AG20443 (cell line): ENCODE results near the gene WDR62.

Experiments
- DNase-seq: peaks from one replicate; pipeline ENCODE4 v3.0.0; 2012; ENCODE audit warnings: low spot score, mixed read lengths

WDR62 gene

DNA sequence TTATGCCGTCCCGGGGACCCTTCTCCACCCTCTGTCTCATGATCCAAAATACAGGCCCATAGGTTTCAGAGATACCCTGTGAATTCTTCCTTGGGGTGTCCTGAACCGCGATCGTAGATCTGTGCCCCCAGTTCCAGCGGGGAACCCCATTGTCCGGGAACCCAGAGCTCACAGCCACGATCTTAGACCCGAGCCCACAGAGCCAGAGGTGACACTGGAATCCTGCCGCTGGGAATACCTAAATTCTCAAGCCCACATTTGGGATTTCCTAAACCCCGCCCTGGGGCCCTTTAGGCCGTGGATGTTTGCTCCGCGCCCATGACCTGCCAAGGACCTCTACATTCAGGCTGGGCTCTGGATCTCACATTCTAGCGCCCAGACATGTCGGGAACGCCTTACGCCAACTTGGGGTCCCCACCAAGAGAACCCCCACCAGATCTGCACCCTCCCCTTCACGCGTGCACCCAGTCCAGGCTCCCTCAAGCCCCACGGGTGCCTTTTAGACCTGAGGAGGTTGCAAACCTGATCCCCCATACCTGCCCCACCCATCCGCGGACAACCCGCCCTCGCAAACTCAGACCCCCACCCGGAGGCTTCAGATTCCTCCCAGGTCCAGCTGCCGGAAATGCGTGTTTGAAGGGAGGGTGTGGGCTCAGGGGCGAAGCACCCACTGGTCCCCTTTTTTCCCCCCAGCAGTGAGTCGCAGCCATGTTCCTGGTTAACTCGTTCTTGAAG lies 85.8 kb downstream of the WDR62 start:
- peak; percentile 46 for DNase-seq

- peak; percentile 94 for DNase-seq
Observed at GRCh38 chr19:36141039-36141927, 86.6 kb downstream of the WDR62 start.

GRCh38 chr19:36142046-36142445 lies 87.3 kb downstream of the WDR62 start:
- DNase-seq: no peak

DNA sequence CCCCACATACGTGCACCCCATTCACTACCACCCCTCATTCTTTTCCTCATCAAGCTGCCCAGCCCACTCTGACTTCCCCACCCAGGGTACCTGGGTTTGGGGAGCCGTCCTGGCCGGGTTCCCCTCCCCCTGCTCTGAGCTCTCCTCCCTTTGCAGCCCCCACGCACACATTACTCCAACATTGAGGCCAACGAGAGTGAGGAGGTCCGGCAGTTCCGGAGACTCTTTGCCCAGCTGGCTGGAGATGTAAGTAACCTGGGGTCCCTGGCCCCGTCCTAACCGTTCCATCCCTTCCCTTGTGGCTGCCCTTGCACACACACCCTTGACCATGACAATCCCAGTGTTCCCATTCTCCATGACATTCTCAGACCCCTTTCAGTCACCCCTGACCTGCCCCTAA lies 87.8 kb downstream of the WDR62 start:
- DNase-seq: no peak

DNA sequence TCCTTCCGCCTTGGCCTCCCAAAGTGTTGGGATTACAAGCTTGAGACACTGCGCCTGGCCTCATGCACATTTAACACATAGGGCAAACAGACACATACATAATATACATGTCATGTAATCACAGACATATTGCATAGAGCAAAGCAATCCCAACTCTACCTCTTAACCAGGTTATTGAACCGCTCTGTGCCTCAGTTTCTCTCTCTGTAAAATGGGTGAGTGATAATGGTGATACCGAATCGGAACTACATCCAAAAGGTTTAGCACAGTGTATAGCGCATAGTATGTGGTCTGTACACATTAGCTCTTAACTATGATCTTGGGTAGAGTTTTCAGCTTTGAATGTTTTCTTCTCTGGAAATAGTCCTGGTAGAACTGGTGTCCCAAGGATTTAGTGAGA lies 89.9 kb downstream of the WDR62 start:
- DNase-seq: no peak

DNA sequence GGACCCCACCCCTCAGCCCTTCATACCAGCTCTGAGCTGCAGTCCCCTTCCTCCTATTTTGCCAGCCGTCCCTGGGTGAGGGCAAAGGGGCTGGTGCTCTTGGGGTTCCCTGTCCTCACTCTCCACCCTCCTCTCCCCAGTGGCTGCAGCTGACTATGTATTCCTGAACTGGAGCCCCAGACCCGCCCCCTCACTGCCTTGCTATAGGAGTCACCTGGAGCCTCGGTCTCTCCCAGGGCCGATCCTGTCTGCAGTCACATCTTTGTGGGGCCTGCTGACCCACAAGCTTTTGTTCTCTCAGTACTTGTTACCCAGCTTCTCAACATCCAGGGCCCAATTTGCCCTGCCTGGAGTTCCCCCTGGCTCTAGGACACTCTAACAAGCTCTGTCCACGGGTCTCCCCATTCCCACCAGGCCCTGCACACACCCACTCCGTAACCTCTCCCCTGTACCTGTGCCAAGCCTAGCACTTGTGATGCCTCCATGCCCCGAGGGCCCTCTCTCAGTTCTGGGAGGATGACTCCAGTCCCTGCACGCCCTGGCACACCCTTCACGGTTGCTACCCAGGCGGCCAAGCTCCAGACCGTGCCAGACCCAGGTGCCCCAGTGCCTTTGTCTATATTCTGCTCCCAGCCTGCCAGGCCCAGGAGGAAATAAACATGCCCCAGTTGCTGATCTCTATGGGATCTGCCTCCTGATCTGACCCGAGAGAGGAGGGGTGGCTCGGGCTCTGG lies 95.1 kb downstream of the WDR62 start:
- no peak for DNase-seq

GRCh38 chr19:36150586-36150985 lies 95.9 kb downstream of the WDR62 start:
- no peak for DNase-seq

DNA sequence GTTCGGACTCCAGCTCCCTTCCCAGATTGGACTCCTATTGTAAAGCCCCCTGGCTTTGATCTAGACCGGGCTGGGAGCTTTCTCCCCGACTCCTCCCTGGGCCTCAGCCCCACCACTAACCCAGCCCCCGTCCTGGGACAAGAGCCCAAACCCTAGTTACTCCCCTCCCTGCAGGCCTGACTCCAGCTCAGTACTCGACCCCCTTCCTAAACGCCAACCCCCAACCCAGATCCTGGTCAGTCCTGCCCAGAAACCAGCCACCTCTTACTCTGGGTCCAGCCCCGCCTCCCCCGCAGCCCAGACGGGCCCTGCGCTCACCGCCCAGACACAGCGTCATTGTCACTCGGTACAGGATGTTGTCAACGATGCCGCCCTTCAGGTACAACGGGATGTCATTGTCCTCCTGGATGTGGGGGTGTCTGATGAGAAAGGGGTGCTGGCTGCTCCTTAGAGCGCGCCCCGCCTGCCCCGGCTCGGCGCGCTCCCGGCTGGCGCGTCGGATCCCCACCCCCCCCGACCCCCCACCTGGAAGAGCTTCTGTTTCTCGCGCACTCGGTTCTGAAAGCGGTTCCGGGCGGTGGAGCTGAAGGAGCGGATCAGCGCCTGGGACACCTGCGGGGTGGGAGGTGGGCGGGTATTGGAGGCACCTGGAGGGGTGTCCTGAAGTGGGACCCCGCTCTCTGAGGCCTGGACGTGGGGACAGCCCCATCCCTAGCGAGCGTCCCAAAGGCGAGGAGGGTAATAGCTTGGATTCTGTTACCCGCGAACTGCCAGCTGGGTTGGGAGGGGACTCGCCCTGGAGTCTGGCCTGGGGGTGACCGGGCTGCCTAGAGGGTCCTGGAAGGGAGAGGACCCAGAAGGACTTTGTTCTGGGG lies 96.7 kb downstream of the WDR62 start:
- DNase-seq: peak; percentile 72

- DNase-seq: peak; percentile 48
Observed at GRCh38 chr19:36152019-36152351, 97.3 kb downstream of the WDR62 start.

DNA sequence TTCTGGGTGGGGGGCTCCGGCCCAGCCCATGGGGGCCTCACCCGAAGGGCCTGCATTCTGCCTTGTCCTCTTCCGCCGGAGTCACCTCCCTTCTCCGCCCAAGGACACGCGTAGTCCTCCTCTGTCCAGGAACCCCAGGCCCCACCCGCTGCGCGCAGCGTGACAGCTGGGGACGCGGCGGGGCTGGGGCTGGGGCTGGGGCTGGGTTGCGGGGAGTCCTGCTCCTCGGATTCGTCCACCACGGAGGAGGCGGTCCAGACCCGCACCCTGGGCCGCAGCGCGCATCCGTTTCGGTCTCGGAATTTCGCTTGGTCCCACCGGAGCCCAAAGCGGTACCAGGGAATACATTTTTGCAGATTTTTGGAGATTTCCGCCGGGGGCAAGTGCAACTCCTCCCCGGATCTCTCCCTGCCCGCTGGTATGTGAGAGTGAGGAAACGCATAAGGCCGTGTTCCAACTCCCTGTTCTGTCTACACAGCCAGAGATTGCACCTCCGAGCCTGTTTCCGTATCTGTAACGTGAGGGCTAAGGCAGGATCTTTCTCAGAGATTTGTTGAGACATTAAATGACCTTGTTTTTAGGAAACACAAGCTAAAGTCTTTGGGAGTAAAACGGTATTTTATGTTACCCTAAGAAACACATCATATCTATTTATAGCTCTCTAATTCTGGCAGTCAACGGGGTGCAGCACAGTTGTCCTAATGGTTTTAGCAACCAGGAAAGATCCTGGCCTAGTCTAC lies 97.8 kb downstream of the WDR62 start, which contains the start of gene COX7A1:
COX7A1 (minus strand) TSS at position 96 of the 740 bp plus-strand sequence; CDS start at position 56, 40 bp downstream.
- DNase-seq: peak; percentile 82

DNA sequence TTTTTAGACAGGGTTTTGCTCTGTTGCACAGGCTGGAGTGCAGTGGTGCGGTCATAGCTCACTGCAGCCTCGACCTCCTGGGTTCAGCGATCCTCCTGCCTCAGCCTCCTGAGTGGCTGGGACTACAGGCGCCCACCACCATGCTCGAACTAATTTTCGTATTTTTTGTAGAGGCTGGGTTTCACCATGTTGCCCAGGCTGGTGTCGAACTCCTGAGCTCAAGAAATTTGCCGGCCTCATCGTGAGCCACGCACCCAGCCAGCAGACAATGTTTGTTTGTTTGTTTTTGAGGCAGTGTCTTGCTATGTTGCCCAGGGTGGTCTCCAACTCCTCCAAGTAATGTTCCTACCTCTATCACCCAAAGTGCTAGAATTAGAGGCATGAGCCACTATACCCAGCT lies 98.4 kb downstream of the WDR62 start:
- DNase-seq: no peak
